Measurements from ENCODE around the gene TP53BP2.

- TF ChIP-seq SRF (IDR thresholded peaks at IDR 0.05; ENCODE audit: low read depth in 2 of 2, low read length in 2 of 2) (no peak), CTCF (IDR thresholded peaks at IDR 0.05 in 2 of 3, conservative IDR thresholded peaks at IDR 0.05 in 1 of 3; ENCODE audit: control insufficient read depth in 2 of 3, extremely low read depth in 1 of 3, insufficient read depth in 1 of 3, low read depth in 3 of 3, low read length in 3 of 3) (no peak), POLR2A (IDR thresholded peaks at IDR 0.05; ENCODE audit: low read depth, low read length) (no peak), RBBP5 (conservative IDR thresholded peaks at IDR 0.05) (no peak), NRF1 (conservative IDR thresholded peaks at IDR 0.05; ENCODE audit: low read depth, low read length) (no peak), RAD21 (IDR thresholded peaks at IDR 0.05; ENCODE audit: insufficient read depth, low read depth, low read length) (no peak), HCFC1 (IDR thresholded peaks at IDR 0.05; ENCODE audit: low read length) (no peak), ZNF24 (IDR thresholded peaks at IDR 0.05) (no peak), POLR2AphosphoS5 (IDR thresholded peaks at IDR 0.05; ENCODE audit: low read length) (no peak), EZH2 (IDR thresholded peaks at IDR 0.05; ENCODE audit: borderline replicate concordance, control insufficient read depth, low read depth, low read length) (no peak), ZBTB40 (IDR thresholded peaks at IDR 0.05; ENCODE audit: borderline replicate concordance) (no peak), JUNB (IDR thresholded peaks at IDR 0.05) (no peak), SIN3A (IDR thresholded peaks at IDR 0.05; ENCODE audit: low read depth, low read length) (no peak), YY1 (IDR thresholded peaks at IDR 0.05; ENCODE audit: low read depth, low read length) (no peak)
Observed at GRCh38 chr1:223815020-223815853, 30.5 kb downstream of the TP53BP2 start.

Measured in GM12878 (cell line).